ENCODE measurements around the gene ADAMTS6. TPM values are rescaled to one million over a fixed set of nuclear protein-coding genes. Genes with fewer than 3 reads are reported as not detected.

Gene ADAMTS6
- total RNA-seq, 4 donors from 2014 or later = 4.9 to 40.0 (median 7.3) TPM

DNA sequence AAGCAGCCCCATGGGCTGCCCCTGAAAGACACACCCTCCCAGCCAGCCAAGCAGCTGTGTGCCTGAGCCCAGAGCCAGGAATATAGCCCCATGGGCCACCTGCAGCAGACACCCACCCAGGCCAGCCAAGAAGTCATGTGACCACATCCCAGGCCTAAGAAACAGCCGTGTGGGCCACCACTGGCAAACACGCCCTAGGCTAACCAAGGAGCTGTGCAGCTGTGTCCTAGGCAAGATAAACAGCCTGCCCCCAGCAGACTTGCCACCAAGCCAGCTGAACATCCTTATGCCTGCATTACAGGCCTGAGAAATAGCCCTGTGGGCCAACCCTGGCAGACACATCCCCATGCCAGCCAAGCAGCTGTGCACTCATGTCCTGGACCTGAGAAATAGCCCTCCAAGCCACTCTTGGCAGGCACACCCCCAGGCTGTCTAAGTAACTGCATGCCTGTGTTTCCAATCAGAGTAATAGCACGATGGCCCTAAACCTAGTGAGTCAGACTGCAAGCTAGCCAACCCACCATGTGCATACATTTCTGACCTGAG, 143.0 kb downstream of the ADAMTS6 start:
- intact Hi-C loops (cut with DNase I; ENCODE audit: low total_unique reads) = no loop called here
- TF ChIP-seq, protein P1, sequence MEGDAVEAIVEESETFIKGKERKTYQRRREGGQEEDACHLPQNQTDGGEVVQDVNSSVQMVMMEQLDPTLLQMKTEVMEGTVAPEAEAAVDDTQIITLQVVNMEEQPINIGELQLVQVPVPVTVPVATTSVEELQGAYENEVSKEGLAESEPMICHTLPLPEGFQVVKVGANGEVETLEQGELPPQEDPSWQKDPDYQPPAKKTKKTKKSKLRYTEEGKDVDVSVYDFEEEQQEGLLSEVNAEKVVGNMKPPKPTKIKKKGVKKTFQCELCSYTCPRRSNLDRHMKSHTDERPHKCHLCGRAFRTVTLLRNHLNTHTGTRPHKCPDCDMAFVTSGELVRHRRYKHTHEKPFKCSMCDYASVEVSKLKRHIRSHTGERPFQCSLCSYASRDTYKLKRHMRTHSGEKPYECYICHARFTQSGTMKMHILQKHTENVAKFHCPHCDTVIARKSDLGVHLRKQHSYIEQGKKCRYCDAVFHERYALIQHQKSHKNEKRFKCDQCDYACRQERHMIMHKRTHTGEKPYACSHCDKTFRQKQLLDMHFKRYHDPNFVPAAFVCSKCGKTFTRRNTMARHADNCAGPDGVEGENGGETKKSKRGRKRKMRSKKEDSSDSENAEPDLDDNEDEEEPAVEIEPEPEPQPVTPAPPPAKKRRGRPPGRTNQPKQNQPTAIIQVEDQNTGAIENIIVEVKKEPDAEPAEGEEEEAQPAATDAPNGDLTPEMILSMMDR (IDR thresholded peaks at IDR 0.05) = no peak
- TF ChIP-seq POLR2A (IDR thresholded peaks at IDR 0.05) = no peak
- Histone ChIP-seq H3K9me3 (no peaks in the 10 kb centered on the region), H3K4me1 (no peaks in the 10 kb centered on the region), H3K36me3 (no peaks in the 10 kb centered on the region), H3K27ac (no peak overlapping the region), H3K27me3 (no peaks in the 10 kb centered on the region), H3K4me3 (no peak overlapping the region)
- DNase-seq = peak in 1 of 2 donors; percentile 8

DNA sequence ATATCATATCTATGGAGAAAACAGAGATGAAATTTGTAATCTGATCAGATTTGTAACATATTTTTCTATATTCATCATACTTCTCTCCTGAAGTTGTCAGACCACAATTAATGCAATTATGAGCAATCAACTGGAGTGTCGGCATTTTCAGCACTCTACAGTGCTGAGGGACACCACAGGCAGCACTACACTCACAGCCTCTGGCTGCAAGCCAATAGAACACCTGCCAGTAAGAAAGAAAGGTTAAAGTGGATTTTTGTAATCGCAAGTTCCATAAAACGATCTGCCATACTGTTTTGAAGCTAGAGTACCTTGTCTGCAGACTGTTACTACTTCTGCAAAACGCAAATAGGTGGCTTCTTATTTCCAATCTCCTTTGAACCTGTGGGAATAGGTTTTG, 147.6 kb downstream of the ADAMTS6 start:
- DNase-seq = no peak
- no peaks in the 10 kb centered on the region for H3K9me3 ChIP-seq
- H3K4me3 ChIP-seq = no peak overlapping the region
- no peaks in the 10 kb centered on the region for H3K27me3 ChIP-seq
- intact Hi-C loops (cut with DNase I; ENCODE audit: low total_unique reads) = no loop called here
- no peaks in the 10 kb centered on the region for H3K4me1 ChIP-seq
- no peaks in the 10 kb centered on the region for H3K36me3 ChIP-seq
- no peak overlapping the region for H3K27ac ChIP-seq
- TF ChIP-seq, protein P1 (IDR thresholded peaks at IDR 0.05) = no peak
- no peak for TF ChIP-seq POLR2A (IDR thresholded peaks at IDR 0.05)

DNA sequence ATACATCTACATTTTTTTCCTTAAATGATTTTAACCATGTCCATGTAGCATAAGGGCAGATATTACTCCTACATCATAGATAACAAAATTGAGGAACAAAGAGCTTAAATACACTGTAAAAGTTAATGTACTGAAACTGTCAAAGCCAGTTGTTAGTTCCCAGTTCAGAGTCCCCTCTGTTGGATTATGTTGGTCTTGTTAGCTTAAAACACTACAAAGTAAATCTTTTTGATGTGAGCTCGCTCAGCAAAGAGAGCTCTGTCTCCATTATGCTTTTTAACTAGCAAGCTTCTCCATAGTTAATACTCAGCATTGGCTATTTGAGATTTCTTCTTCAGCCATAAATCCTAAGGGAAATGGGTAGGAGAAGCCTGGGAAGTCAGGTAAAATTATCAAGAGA, 149.1 kb downstream of the ADAMTS6 start:
- no peak for DNase-seq
- intact Hi-C loops (cut with DNase I; ENCODE audit: low total_unique reads) = no loop called here
- Histone ChIP-seq H3K4me3 (no peak overlapping the region), H3K27me3 (no peaks in the 10 kb centered on the region), H3K27ac (no peak overlapping the region), H3K36me3 (no peaks in the 10 kb centered on the region), H3K9me3 (no peaks in the 10 kb centered on the region), H3K4me1 (no peaks in the 10 kb centered on the region)
- TF ChIP-seq POLR2A (IDR thresholded peaks at IDR 0.05) = no peak
- TF ChIP-seq, protein P1 (IDR thresholded peaks at IDR 0.05) = no peak

DNA sequence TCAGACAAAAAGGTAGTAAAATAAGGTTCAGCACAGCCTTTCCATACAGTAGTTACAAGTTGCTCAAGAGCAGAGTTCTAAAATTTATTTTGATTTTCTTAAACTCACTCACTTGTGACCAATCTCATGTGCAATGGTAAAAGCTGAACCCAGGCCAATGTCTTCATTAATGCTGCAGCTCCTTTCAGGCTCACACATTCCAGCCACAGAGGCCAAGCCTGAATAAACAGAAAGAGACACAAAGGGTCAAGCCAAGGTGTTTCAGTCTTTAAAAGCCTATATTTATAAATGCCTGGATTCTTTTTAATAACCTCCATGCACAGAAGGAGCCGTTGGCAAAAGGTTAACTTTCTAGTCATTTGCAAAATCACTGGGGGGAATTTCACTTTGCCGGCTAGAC, 152.5 kb downstream of the ADAMTS6 start:
- DNase-seq = no peak
- H3K27ac ChIP-seq = no peak overlapping the region
- TF ChIP-seq POLR2A (IDR thresholded peaks at IDR 0.05) = no peak
- TF ChIP-seq, protein P1 (IDR thresholded peaks at IDR 0.05) = no peak
- H3K4me1 ChIP-seq = no peaks in the 10 kb centered on the region
- no peaks in the 10 kb centered on the region for H3K9me3 ChIP-seq
- H3K27me3 ChIP-seq = no peaks in the 10 kb centered on the region
- no peaks in the 10 kb centered on the region for H3K36me3 ChIP-seq
- no peak overlapping the region for H3K4me3 ChIP-seq
- intact Hi-C loops (cut with DNase I; ENCODE audit: low total_unique reads) = no loop called here

DNA sequence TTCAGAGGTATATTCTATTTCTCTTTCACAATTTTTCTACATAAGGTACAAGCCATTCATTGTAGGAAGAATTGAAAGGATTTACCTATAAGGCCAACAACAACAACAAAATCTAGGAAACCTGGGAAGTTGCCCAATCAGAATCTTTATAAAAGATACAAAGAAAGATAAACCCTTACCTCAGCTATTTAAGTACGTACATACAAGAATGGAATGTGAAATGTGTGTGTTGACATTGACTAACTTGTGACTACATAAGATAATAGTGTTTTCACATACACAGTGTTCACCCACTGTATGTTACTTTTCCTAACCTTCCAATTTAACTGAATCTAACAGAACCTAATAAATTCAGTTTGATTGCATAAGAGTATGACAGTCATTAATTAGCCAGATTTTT, 154.1 kb downstream of the ADAMTS6 start:
- H3K4me1 ChIP-seq = no peaks in the 10 kb centered on the region
- H3K27ac ChIP-seq = no peak overlapping the region
- no peaks in the 10 kb centered on the region for H3K27me3 ChIP-seq
- H3K4me3 ChIP-seq = no peak overlapping the region
- DNase-seq = no peak
- TF ChIP-seq POLR2A (IDR thresholded peaks at IDR 0.05) = no peak
- TF ChIP-seq, protein P1 (IDR thresholded peaks at IDR 0.05) = no peak
- intact Hi-C loops (cut with DNase I; ENCODE audit: low total_unique reads) = no loop called here
- no peaks in the 10 kb centered on the region for H3K9me3 ChIP-seq
- H3K36me3 ChIP-seq = no peaks in the 10 kb centered on the region

Data from uterus (tissue), 4 donors.